Activated naive CD8-positive, alpha-beta T cell treated with anti-CD3 and anti-CD28 coated beads, Interleukin-2, amount 50 U/mL, for 16 hours (primary cell): Measurements from ENCODE around the gene DAPK2.

Experiments used
- DNase-seq: peaks from one replicate; pipeline ENCODE4 v3.0.0-alpha.2; 2020; ENCODE audit warnings: low read depth, low spot score

Gene DAPK2

DNA sequence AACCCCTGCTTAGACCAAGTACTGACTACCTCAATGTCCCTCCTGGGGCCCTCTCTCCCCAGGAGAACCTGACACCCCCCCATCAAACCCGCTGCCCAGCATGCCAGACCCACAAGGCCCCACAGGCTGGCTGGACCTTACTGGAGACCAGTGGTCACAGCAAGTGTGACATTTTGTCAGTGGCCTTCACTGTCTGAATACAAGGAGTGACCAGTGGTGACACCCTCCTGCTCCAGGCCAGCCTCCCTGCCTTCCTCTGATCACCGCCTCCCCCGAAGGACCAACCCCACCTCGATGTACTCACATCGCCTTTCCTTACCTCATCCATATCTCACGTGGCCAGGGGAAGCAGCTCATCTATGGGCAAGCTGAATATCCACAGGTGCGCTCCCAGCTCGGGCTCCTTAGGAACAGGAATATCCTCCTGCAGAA, 150.5 kb downstream of the DAPK2 start:
- no peak for DNase-seq

DNA sequence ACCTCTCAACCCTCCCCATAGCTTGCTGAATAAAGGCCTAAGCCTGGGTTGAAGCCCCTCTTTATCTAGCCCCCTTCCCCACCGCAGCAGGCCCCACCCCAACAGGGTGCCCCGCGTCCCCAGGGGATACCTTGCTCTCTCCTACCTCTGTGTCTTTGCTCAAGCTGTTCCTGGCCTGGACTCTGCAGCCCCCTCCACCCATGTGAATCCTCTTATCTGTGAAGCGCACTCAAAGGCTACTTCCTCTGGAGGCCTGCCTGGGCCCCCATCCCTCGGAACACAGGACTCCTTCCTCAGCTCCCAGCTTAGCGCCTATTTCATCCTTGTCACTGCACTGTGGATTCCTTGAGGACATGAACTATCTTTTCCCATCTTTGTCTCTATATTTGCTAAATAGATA, 151.1 kb downstream of the DAPK2 start:
- no peak for DNase-seq

DNA sequence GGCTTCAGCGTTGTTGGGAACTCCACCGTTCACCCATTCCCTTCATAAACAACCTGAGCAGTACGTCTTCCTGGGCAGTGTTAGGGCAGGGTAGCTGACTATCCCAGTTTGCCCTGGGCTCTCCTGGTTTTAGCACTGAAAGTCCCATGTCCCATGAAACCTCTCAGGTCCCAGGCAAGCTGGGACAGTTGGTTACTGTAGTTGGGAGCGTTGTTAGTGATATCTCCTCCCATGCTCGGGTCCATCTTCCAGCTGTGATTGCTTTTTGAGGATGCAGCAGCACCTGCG, 151.7 kb downstream of the DAPK2 start:
- DNase-seq = no peak

DNA sequence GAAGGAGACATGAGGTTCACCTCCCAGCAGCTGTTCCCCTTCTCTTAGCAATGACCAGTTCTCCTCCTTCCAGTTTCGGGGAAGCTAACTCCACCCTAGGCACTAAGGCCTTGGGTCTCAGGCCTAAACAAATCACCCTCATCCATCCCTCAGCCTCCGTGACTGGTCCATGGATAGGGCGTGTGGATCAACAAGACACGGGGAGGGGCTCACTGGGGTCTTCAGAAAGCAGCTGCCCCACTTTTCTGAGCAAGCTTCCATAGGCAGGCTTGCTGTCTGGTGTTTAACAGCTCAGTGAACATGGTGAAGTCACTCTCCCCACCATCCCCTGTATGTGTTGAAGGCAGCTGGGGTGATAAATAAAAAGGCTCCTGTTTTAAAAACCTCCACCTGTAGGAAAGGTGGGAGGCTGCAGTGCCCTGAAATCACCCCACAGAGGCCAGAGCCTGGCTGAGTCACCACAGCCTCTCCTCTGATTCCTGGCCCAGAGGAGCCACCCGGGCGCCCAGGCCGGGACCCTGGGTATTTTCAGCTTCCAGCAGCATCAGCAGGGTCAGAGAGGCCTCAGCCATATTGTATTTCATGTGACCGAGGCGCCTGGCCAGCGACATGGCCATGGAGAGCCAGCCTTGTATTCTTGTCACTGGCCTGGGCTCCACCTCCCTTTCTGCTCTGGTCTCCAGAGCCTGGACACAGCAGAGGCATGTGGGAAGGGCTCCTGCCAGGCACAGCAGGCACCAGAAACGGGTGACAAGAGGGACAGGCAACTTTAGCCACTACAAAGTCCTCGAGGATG, 152.2 kb downstream of the DAPK2 start:
- DNase-seq = no peak

DNA sequence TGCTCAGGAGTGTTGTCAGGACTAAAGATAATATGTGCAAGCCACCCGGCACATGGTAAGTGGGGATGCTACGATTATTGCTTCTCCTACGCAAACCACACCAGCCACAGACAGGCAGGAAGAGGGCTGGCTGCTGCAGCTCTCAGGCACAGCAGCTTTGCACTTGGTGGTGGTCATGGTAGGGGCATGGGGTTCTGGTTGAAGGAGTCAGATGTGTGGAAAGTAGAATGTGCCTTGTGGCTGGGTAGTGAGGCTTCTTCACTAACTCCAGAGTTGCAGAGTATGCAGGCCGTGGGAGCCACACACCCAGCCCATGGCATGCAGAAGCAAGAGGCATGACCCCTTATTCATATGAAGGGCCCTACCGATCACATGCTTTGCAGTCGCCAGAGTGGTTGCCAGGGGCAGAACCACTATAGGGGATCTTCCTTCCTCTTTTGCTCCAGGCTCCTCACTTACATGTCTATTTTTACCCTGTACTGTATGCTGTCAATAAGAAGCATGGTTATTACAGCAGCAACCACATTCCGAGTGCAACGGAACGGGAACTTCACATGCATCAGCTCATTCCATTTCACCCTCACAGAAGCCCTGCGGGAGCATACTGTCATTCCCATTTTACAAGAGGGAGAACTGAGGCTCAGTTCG, 153.4 kb downstream of the DAPK2 start:
- peak; percentile 42 for DNase-seq

DNA sequence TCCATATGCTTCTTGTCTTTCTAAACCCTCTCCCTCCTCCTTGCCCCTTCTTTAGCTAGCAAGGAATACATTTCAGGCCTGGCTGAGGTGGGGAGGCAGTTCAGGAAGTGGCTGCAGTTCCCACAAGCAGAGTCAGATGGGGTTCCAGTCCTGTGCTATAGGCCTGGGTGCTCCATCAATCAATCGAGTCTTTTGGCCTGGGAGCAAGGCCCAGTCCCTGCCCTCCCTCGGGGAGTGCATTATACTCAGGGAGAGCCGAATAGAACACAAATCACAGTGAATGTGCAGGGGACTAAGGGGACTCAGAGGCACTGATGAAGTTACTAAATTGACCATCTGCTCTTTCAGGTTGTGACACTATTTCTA, 154.5 kb downstream of the DAPK2 start:
- no peak for DNase-seq

DNA sequence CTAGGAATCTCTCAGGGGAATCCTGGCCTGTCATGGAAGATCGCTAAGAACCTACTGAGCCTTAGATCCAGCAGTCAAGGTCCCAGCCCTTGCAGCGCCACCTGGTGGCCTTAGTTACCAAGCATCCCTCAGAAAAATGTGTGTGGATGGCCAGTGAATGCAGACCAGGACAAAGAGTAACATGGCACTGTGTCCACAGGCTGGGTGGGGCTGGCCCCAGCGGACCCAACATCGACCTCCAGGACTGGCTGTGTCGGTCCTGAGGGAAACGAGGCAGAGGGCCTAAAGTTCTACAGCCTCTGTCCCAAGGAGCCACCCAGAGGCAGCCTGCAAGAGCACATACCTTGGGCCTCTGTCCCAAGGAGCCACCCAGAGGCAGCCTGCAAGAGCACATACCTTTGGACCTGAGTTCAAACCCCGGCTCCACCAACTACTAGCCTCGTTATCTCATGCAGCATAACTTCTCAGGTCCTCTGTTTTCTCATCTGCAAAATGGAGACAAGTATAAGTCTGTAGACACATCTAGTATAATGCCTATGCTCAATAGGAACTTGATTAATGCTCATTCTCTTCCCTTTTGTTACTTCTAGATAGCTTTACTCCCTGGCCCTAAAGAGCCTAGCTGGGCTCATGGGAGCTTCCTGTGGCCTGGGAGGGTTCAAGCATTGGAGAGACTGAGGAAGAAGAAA, 155.1 kb downstream of the DAPK2 start:
- peak; percentile 42 for DNase-seq

DNA sequence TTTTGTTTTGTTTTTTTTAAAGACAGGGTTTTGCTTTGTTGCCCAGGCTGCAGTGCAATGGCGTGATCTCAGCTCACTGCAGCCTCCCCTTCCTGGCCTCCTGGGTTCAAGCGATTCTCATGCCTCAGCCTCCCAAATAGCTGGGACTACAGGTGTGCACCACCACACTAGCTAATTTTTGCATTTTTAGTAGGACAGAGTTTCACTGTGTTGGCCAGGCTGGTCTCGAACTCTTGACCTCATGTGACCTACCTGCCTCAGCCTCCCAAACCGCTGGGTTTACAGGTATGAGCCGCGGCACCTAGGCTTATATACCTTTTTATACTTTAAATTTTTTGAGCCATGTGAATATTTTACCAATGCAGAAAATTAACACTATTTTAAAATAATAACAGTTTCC, 155.7 kb downstream of the DAPK2 start:
- DNase-seq = no peak

DNA sequence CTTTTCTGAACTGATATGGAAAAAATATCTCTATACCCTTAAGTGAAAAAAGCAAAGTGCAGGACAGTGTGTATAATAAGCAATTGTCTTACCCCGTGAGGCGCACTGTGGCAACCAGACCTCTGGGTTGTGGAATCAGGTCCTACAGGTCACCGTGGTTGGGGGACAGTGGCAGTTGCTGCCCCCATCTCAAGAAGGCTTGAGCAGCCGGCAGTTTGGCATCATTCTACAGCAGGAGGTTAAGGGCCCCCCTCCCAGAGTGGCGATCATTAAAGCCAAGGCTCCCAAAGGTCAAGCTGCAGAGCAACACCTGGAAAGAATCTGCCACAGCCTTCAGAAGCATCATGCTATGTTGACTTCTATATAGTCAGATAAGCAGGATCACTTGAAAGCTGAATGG, 156.5 kb downstream of the DAPK2 start:
- no peak for DNase-seq

DNA sequence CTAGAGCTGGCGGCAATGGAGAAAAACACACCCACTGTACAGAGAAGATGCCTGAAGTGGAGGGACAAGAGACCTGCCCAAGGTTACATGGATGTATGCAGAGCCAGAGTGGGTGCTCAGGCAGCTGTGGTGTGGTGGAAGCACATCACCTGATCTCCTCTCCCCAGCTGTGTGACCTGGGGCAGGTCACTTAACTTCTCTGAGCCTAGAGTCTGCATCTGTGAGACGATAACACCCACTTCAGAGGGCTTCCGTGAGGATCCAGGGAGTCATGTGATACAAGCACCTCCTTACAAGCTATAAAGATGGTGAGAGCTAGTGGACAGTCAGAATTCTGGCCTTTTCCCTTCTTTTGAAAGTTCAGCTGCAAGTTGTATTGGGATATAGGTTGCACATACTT, 157.5 kb downstream of the DAPK2 start:
- no peak for DNase-seq

DNA sequence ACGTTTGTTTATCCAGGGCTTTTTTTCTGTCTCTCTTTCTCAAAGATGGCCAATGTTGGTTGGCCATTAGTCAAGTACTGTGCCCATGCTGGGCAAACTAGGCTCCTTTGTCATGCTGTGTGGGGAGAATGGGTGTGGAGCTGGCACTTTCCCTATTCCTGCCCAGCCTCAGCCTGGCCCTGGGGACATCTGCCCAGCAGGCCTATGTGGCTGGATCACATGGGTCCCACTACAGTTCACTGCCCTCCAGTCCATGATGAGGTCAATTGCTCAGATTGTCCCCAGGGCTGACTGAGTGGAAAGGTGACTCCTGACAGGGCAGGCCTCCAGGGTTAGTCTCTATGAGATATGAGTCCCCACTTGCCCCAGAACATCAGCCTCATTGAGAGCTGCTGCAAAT, 158.1 kb downstream of the DAPK2 start:
- DNase-seq = no peak

DNA sequence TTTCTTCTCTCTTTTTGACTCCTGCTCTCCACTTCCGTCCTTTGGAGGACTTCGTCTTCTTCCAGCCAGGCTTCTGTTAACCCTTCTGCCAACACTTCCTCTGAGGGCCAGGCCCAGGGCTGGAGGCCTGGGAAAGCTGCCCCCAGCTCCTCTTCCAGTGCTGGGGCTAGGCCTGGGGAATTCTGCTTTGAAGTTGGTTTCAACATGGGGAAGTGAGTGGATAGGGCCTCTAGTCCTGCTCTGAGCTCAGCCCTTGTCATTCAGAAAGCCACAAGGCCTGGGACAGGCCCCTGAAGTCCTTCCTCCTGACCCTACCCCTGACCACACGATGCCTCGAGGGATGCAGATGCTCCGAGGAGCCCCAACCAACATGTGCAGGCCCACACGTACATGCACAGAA, 158.7 kb downstream of the DAPK2 start:
- no peak for DNase-seq

DNA sequence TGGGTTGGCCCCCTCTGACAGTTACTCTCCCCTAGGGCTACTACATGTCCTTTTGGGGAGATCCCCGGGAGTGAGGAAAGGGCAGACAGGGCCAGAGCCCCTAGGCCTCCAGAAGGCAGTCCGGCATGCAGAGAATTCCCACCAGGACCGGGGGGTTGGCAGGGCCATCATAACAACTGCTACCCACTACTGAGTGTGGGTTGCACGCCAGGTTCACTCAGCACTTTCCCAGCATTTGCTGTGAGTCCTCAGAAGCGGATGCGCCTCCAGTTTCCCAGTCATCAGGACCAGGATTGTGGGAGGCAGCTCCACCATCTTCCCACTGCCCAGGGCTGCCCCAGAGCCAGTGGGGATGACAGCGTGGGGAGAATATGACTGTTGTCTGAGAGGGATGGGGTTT, 161.3 kb downstream of the DAPK2 start:
- DNase-seq = no peak

DNA sequence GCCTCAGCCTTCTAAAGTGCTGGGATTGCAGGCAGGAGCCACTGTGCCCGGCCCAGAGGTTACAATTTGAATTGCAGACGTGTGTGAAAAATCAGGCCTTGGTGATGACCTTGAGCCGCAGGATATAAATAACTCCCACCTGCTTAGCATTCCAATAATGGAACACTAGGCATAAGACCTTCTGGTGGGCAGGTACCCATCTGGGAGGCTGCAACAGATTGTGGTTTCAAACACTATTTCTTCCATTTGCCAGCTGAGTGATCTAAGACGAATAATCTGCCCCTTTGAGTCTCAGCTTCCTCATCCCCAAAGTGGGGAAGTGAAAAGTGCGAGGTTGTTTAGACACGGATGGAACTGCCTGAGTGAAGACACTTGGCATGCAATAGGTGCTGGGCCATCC, 164.9 kb downstream of the DAPK2 start:
- no peak for DNase-seq

DNA sequence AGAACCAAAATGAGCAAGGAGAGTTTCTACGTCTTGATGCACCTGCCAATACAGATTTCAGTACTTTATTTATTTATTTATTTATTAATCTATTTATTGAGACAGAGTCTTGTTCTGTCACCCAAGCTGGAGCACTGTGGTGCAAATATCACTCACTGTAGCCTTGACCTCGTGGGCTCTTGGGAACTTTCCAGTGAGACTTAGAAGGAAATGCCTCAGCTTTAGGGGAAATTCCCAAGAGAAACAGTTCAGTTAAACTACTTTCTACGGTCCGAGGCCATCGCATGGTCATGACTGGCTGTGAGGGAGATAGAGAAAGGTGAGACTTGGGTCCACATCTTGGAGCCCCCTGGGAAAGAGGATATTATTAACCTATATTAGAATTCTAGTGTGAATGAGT, 165.5 kb downstream of the DAPK2 start:
- no peak for DNase-seq

DNA sequence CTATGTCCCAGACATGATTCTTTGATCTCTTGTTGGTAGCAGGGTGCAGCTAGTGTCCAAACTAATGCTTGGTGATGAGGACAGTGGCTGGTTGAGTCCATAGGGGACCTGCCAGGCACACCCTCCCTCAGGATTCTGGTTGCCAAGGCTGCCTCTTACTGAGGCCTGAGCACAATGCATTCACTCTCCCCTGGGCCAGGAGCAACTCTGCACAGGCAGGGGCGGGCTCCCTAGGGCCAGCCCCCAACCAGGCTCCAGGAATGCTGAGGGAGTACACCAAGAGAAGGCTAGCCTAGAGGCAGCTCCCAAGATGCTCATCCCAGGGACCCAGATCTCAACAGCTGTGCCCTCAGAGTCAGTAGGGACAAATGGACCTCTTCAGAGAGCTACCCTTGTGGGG, 166.3 kb downstream of the DAPK2 start:
- no peak for DNase-seq

DNA sequence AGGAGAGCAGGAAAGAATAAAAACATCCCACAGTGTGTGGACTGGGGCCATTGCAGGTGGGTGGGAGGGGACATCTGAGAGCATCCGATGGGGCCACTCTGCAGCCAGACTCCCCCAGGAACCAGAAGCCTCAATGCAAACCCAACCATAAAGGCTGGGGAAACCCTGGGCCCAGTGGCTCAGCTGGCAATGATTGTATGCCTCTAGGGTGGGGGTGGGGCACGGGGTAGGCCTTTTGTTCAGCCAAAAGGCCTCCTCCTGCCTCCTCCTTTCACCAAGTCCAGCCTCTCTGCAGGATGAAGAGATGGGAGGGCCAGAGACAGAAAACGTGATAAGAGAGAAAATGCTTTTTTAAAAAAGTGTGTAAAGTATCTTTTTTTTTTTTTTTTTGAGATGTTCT, 167.1 kb downstream of the DAPK2 start:
- no peak for DNase-seq

DNA sequence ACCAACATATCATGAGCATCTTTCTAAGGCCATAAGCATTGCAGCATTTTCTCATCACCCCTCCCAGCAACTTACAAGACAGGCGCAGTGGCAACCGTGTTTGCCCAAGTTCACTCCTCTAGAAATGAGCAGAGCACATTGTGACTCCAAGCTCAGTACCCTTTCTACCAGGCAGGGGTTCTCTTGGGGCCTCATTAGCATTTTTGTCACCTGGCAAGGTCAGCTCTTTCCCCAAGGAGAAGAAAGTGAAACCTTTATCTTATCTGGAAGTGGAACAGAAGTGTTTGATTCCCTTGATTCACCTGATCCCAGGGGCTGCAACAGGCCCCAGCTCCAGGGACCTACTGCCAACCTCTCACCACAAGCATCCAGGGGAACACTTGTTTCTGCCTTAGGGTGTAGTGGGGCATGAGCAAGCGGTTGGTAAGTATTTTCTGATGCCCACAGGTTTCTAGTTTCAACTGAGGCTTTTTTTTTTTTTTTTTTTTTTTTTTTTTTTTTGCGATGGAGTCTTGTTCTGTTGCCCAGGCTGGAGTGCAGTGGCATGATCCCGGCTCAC, 168.5 kb downstream of the DAPK2 start:
- DNase-seq = no peak

DNA sequence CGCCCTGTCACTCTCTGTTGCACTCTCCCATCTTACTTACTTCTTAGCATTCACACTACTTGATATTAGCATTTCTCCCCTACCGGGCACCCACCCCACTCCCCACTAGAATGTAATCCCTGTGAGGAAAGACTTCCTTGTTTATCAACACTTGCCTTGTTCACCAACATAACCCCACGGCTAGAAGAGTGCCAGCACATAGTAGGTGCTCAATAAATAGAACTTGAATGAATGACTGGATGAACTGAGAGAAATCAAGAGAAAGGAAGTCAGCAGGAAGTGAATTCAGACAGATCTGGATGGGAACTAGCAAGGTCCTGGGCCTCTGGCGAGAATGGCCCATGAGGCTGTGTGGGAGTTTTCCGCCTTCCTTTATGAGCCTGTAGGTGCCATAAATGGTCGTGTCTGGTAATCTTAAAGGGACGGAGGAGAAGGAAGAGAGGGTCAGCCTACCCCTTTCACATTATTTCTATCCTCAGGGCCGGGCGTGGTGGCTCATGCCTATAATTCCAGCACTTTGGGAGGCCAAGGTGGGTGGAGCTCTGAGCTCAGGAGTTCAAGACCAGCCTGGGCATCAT, 170.1 kb downstream of the DAPK2 start:
- no peak for DNase-seq

DNA sequence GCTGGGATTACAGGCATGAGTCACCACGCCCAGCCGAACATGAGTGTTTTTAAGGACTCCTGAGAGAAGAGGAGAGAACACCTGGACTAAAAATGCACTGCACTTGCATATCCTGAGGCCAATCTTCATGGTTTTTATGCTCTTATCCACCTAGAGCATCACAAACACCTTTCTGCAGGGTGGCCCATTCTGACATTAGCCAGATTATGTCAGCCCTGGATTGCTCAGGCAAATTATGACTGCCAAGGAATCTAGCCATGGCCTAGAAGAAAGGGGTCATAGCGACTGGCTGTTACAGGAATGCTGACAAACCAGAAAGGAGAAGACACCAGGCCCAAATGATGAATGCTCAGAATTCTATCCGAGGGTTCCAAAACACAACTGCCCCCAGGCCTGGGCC, 171.7 kb downstream of the DAPK2 start:
- DNase-seq = no peak

DNA sequence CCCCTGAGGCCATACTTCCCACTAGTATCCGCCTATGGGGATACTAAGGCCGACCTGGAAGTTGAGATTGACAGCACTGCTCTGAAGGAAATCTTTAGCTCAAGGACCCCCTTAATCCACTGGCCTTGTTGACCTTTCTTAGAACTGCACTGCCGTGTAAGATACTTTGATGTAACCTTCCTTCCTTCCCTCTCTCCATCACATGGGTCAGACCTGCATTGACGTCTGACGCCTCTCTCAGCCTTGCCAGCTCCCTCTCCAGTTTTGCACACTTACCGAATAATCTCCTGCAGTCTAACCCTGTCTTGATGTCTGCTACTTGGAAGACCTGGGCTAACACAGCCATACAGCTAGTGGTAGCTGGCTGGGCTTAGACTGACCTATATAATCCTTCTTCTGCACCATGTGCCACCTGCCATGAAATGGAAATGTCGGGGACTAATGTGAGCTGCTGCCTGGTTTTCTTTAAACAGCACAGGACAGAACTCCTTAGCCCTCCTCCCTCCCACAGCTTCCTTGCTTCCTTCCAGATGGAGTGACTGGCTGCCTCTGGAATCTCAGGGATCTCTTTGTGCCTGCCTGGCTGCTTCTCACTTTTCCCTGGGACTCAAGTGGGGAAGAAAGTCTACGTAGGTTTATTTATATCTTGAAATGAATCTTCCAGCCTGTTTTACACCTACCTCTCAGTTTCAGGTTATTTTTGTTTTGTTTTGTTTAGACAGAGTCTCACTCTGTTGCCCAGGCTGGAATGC, 173.3 kb downstream of the DAPK2 start:
- DNase-seq = no peak
